A549 (cell line): Measurements from ENCODE around the gene TLX3. TPM values are rescaled to one million over a fixed set of nuclear protein-coding genes. Genes with fewer than 3 reads are reported as not detected.

ENCODE experiments used
- ATAC-seq, 2 experiments: fragments of 200-7000 bp in 1 of 2; fragments of >200 bp in 1 of 2; cut with Nextera tagmentation in 1 of 2; cut with Tn5 transposase in 1 of 2; 3 replicates each; pipeline versions ENCODE4 v1.8.0 to v1.9.1; 2018 to 2020; ENCODE audit warnings: mild to moderate bottlenecking in 1 of 2, moderate library complexity in 1 of 2
- CTCF ChIA-PET: fragments of 300-600 bp; sonication (Branson Sonifier 250); formaldehyde crosslinking; extraction: SDS; loops from one replicate; lab custom pipeline; 2021; ENCODE audit warnings: antibody characterized with exemption, inconsistent platforms; lab: Yijun Ruan, JAX
- POLR2A ChIA-PET: fragments of 350-600 bp; formaldehyde crosslinking; extraction: SDS; loops from one replicate; lab custom pipeline; 2021; ENCODE audit warnings: antibody characterized with exemption, inconsistent platforms; lab: Yijun Ruan, JAX
- DNase-seq, 2 experiments: peaks; one replicate each; pipeline versions ENCODE4 v3.0.0 to v3.0.0-alpha.2; 2011 to 2016; ENCODE audit warnings: low read depth in 1 of 2, low spot score in 1 of 2
- FAIRE-seq: peaks from 2 replicates; lab custom pipeline; 2011; peaks lifted over from hg19 to GRCh38; lab: Jason Lieb, UNC
- H3K27ac ChIP-seq, 2 experiments: fragments of >200 bp; sonication (Bioruptor Twin); formaldehyde crosslinking; 3 replicates each; pipeline ENCODE4 v1.5.1; 2016 to 2017
- H3K4me1 ChIP-seq: fragments of >200 bp; sonication (Bioruptor Twin); formaldehyde crosslinking; 3 replicates; pipeline ENCODE4 v1.6.1; 2016
- H3K4me2 ChIP-seq: fragments of >200 bp; sonication (Bioruptor Twin); formaldehyde crosslinking; 3 replicates; pipeline ENCODE4 v1.6.1; 2016
- H3K4me3 ChIP-seq: fragments of >200 bp; sonication (Bioruptor Twin); formaldehyde crosslinking; 3 replicates; pipeline ENCODE4 v1.5.1; 2016
- H3K9me3 ChIP-seq: fragments of >200 bp; sonication (Bioruptor Twin); formaldehyde crosslinking; 3 replicates; pipeline ENCODE4 v1.6.1; 2016
- ATOH8 ChIP-seq: fragments of 250-450 bp; sonication (Bioruptor Pico); IDR thresholded peaks from 2 replicates; pipeline ENCODE4 v1.5.0; 2020; ENCODE audit warnings: low read depth, mild to moderate bottlenecking, moderate library complexity
- CBX2 ChIP-seq: fragments of 200-600 bp; sonication (generic); IDR thresholded peaks from 2 replicates; pipeline ENCODE4 v1.6.1; 2016; ENCODE audit warnings: low read depth, mild to moderate bottlenecking, borderline replicate concordance
- CEBPB ChIP-seq, 2 experiments: fragments of >200 bp in 1 of 2; sonication (Bioruptor Twin) in 1 of 2; formaldehyde crosslinking in 1 of 2; IDR thresholded peaks; 2 replicates each; pipeline ENCODE4 v1.6.1; 2012 to 2016
- CHD2 ChIP-seq: fragments of 150-350 bp; IDR thresholded peaks from 2 replicates; pipeline ENCODE4 v1.6.1; 2014; ENCODE audit warnings: low read length; ENCODE audit not compliant: partially characterized antibody
- EHF ChIP-seq: fragments of 250-450 bp; sonication (Bioruptor Pico); IDR thresholded peaks from 2 replicates; pipeline ENCODE4 v1.5.0; 2020; ENCODE audit warnings: mild to moderate bottlenecking
- ELK1 ChIP-seq: fragments of 150-350 bp; IDR thresholded peaks from 2 replicates; pipeline ENCODE4 v1.6.1; 2014; ENCODE audit warnings: low read depth, mild to moderate bottlenecking, low read length
- ESRRA ChIP-seq: fragments of 150-350 bp; IDR thresholded peaks from 2 replicates; pipeline ENCODE4 v1.6.1; 2014; ENCODE audit warnings: mild to moderate bottlenecking, low read length, borderline replicate concordance
- FOSB ChIP-seq: fragments of 250-450 bp; sonication (Bioruptor Pico); IDR thresholded peaks from 2 replicates; pipeline ENCODE4 v1.5.0; 2020; ENCODE audit warnings: mild to moderate bottlenecking, moderate library complexity
- FOXS1 ChIP-seq: fragments of 250-450 bp; sonication (Bioruptor Pico); IDR thresholded peaks from 2 replicates; pipeline ENCODE4 v1.5.0; 2020; ENCODE audit warnings: mild to moderate bottlenecking, moderate library complexity
- HOXB13 ChIP-seq: fragments of 250-450 bp; sonication (Bioruptor Pico); IDR thresholded peaks from 2 replicates; pipeline ENCODE4 v1.5.0; 2020; ENCODE audit warnings: low read depth, mild to moderate bottlenecking, moderate library complexity
- MAX ChIP-seq: IDR thresholded peaks from 2 replicates; pipeline ENCODE4 v1.6.1; 2012
- NPAS2 ChIP-seq: fragments of 250-450 bp; sonication (Bioruptor Pico); IDR thresholded peaks from 2 replicates; pipeline ENCODE4 v1.8.0; 2022; ENCODE audit warnings: mild to moderate bottlenecking, moderate library complexity, borderline replicate concordance
- POLR2AphosphoS2 ChIP-seq: conservative IDR thresholded peaks from 2 replicates; pipeline ENCODE4 v1.6.1; 2012; ENCODE audit warnings: low read length, improper control_type of control experiment, inconsistent platforms
- RAD21 ChIP-seq, 2 experiments: fragments of >200 bp in 1 of 2; sonication (Bioruptor Twin) in 1 of 2; formaldehyde crosslinking in 1 of 2; IDR thresholded peaks in 1 of 2; conservative IDR thresholded peaks in 1 of 2; 2 replicates in 1 of 2; 3 replicates in 1 of 2; pipeline ENCODE4 v1.6.1; 2012 to 2018; ENCODE audit warnings: inconsistent platforms in 1 of 2
- RARB ChIP-seq: fragments of 250-450 bp; sonication (Bioruptor Pico); IDR thresholded peaks from 2 replicates; pipeline ENCODE4 v1.8.0; 2021; ENCODE audit warnings: mild to moderate bottlenecking, moderate library complexity
- RCOR1 ChIP-seq: fragments of 150-350 bp; IDR thresholded peaks from 2 replicates; pipeline ENCODE4 v1.6.1; 2014; ENCODE audit warnings: antibody characterized with exemption, low read length, low read depth
- SMC3 ChIP-seq: fragments of >200 bp; sonication (Bioruptor Twin); formaldehyde crosslinking; IDR thresholded peaks from 3 replicates; pipeline ENCODE4 v1.6.1; 2018; ENCODE audit warnings: inconsistent platforms
- SREBF2 ChIP-seq: fragments of 450-650 bp; IDR thresholded peaks from 2 replicates; pipeline ENCODE4 v1.6.1; 2014; ENCODE audit warnings: mild to moderate bottlenecking, moderate library complexity
- TP53 ChIP-seq: fragments of 250-450 bp; sonication (Bioruptor Pico); IDR thresholded peaks from 2 replicates; pipeline ENCODE4 v1.5.0; 2021; ENCODE audit warnings: mild to moderate bottlenecking, moderate library complexity
- USF2 ChIP-seq: fragments of 450-650 bp; IDR thresholded peaks from 2 replicates; pipeline ENCODE4 v1.6.1; 2014; ENCODE audit warnings: antibody characterized with exemption
- ZC3H11A ChIP-seq: fragments of 450-650 bp; IDR thresholded peaks from 2 replicates; pipeline ENCODE4 v1.6.1; 2014; ENCODE audit warnings: antibody characterized with exemption, mild to moderate bottlenecking
- WGBS: methylation state at CpG from one replicate; pipeline ENCODE4 v1.1.6; 2017; ENCODE audit errors: missing lambda C conversion rate; 5-methylcytosine and 5-hydroxymethylcytosine counted together
- polyA plus RNA-seq, 4 experiments: library from polyadenylated mRNA; depleted of rRNA in 3 of 4; stranded (reverse); fragments of >200 nt; fragmentation: RNase III in 1 of 4; extraction: RNeasy Plus Mini Kit Qiagen cat#74134 plus additional on column Dnase treatment in 1 of 4; gene quantifications; 2 replicates in 3 of 4; 3 replicates in 1 of 4; pipeline ENCODE4 v1.2.3, GENCODE V29; 2011 to 2017

The TLX3 gene
- polyA plus RNA-seq, 2 of the 4 experiments (the other 2 are of a cell fraction), result not detected

GRCh38 chr5:171283753-171284152, 25.3 kb upstream of the TLX3 start:
- 77% methylated on average over 7 of the region's 7 CpGs for WGBS
- Histone ChIP-seq H3K9me3 (no peaks in the 10 kb centered on the region), H3K4me1 (no peaks in the 10 kb centered on the region), H3K4me2 (no peak overlapping the region), H3K27ac (no peak overlapping the region), H3K4me3 (no peak overlapping the region)
- ATAC-seq (no peak), DNase-seq (no peak), FAIRE-seq (no peak)
- ChIA-PET CTCF (interaction anchor here (1.1 to 1.8 kb wide), 2 partner anchors 21 to 76 kb away, joined by 3 to 7 read pairs; no protein-coding TSS in a partner anchor), POLR2A (no interaction called here)
- no peak for TF ChIP-seq RARB (CRISPR knock-in tag)
- no peak for TF ChIP-seq FOSB (CRISPR knock-in tag)
- no peak for TF ChIP-seq SMC3
- no peak for TF ChIP-seq EHF (CRISPR knock-in tag)
- no peak for TF ChIP-seq RAD21 (conservative IDR thresholded peaks at IDR 0.05 in 1 of 2, IDR thresholded peaks at IDR 0.05 in 1 of 2)
- no peak for TF ChIP-seq MAX
- no peak for TF ChIP-seq POLR2AphosphoS2
- TF ChIP-seq USF2, result no peak
- no peak for TF ChIP-seq SREBF2

- FAIRE-seq (no peak), DNase-seq (no peak), ATAC-seq (no peak)
- ChIA-PET CTCF (interaction anchor here (0.6 to 0.8 kb wide), 2 partner anchors 57 to 865 kb away, joined by 3 read pairs; no protein-coding TSS in a partner anchor), POLR2A (no interaction called here)
- H3K9me3 ChIP-seq, result no peaks in the 10 kb centered on the region
- no peak overlapping the region for H3K4me3 ChIP-seq
- no peak overlapping the region for H3K4me2 ChIP-seq
- 57% methylated on average over 2 of the region's 2 CpGs for WGBS
- no peak for TF ChIP-seq ELK1
- TF ChIP-seq CEBPB (IDR thresholded peaks at IDR 0.05), result no peak
- no peak for TF ChIP-seq ATOH8
- no peak for TF ChIP-seq CHD2
- TF ChIP-seq RCOR1, result no peak
- TF ChIP-seq ESRRA, result no peak
- TF ChIP-seq HOXB13 (CRISPR knock-in tag), result no peak
- TF ChIP-seq FOXS1 (CRISPR knock-in tag), result no peak
- TF ChIP-seq NPAS2, result no peak
- no peak for TF ChIP-seq CBX2
- TF ChIP-seq TP53 (CRISPR knock-in tag), result no peak
- no peak overlapping the region for H3K27ac ChIP-seq
- H3K4me1 ChIP-seq, result no peaks in the 10 kb centered on the region
These were observed 23.6 kb upstream of the TLX3 start for GRCh38 chr5:171285465-171285864.

- no peak for TF ChIP-seq ZC3H11A
- TF ChIP-seq MAX, result no peak
- TF ChIP-seq FOXS1 (CRISPR knock-in tag), result no peak
- TF ChIP-seq HOXB13 (CRISPR knock-in tag), result no peak
- Histone ChIP-seq H3K9me3 (no peaks in the 10 kb centered on the region), H3K27ac (no peak overlapping the region), H3K4me3 (no peak overlapping the region), H3K4me1 (no peaks in the 10 kb centered on the region), H3K4me2 (no peak overlapping the region)
- no peak for DNase-seq
- 87% methylated on average over 2 of the region's 2 CpGs for WGBS
- CTCF ChIA-PET, result interaction anchor here (1.3 kb wide), 1 partner anchor 79 kb away, joined by 5 read pairs; no protein-coding TSS in a partner anchor
- no peak for FAIRE-seq
- POLR2A ChIA-PET, result no interaction called here
- ATAC-seq, result no peak
These were observed 21.0 kb upstream of the TLX3 start for GRCh38 chr5:171288066-171288465.
